Measurements from ENCODE around the gene KYAT1.

DNA sequence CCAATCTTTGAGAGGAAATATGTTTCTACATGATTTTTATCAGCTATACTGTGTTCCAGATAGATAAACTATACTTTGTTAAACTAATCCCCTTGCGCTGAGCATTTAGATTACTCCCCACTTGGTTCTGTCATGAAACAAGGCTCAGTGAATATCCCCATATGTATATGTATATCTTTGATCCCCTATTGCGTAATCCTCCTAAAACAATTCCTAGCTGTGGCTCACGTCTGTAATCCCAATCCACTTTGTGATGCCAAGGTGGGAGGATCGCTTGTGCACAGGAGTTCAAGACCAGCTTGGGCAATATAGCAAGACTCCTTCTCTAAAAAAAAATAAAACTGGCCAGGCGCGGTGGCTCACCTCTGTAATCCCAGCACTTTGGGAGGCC is 41.7 kb upstream of the KYAT1 start:
- TF ChIP-seq, protein P1, sequence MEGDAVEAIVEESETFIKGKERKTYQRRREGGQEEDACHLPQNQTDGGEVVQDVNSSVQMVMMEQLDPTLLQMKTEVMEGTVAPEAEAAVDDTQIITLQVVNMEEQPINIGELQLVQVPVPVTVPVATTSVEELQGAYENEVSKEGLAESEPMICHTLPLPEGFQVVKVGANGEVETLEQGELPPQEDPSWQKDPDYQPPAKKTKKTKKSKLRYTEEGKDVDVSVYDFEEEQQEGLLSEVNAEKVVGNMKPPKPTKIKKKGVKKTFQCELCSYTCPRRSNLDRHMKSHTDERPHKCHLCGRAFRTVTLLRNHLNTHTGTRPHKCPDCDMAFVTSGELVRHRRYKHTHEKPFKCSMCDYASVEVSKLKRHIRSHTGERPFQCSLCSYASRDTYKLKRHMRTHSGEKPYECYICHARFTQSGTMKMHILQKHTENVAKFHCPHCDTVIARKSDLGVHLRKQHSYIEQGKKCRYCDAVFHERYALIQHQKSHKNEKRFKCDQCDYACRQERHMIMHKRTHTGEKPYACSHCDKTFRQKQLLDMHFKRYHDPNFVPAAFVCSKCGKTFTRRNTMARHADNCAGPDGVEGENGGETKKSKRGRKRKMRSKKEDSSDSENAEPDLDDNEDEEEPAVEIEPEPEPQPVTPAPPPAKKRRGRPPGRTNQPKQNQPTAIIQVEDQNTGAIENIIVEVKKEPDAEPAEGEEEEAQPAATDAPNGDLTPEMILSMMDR (IDR thresholded peaks at IDR 0.05; ENCODE audit: insufficient read depth, low read depth, low read length), result no peak
- TF ChIP-seq EZH2 (IDR thresholded peaks at IDR 0.05; ENCODE audit: insufficient read depth, low read length), result no peak
